ENCODE results near the gene RAET1L. TPM values are rescaled to one million over a fixed set of nuclear protein-coding genes. Genes with fewer than 3 reads are reported as not detected.
A peak's percentile ranks its signal among the peaks of the same experiment; 100 is the strongest.
"Not testable (repeated sequence)": the region's sequence is repeated elsewhere in the genome, so short reads cannot be mapped to it uniquely, and the experiment has no call there.

Gene RAET1L
- total and polyA plus RNA-seq, 2 experiments from 2014 or later: not detected

DNA sequence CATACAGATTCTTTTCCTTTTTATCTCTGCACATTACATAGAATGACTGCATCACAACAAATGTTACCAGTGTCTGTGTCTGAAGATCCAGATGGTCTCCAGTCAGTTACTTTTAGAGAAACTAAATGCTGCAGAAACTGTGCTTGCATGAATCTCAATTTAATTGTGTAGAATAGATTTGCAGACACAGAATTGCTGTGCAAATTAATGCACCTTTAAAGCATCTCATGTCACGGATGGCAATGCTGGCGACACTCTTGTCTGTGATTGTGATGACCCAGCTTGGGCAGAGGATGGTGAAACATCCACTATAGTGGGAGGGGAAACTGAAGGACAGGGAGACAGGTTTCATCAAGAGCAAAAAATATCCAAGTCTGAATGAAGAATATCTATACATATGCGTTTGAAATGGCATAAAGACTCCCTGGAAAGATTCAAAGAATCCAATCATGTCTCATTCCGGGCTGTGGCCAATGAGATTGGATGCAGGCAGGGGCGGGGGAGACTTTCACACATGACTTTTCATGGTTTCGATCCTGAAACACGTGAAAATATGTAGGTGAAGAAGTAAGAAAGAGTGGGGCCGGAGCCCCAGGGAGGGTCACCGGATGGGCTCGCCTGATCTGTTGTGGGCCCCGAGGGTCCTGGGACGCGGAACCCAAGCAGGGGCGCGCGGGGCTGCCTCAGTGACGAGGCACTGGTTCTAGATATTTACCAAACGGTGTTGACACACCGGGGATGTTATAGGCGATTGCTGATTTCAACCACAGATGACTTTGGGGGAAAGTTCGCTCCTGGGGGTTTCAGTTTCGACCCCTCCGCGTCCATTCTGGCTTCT lies 11.3 kb downstream of the RAET1L start:
- not testable (repeated sequence) for H3K27ac ChIP-seq (ENCODE audit: low read depth); H3K9me3 Mint-ChIP-seq; H2AFZ ChIP-seq; H3K27ac Mint-ChIP-seq; H3K79me2 ChIP-seq (replicated peaks; ENCODE audit: insufficient read depth); H3F3A ChIP-seq (replicated peaks; ENCODE audit: low read depth); DNase-seq (ENCODE audit: low spot score); H3K36me3 Mint-ChIP-seq (ENCODE audit: low read depth); H3K4me1 Mint-ChIP-seq; H3K4me2 ChIP-seq; H3K36me3 ChIP-seq (ENCODE audit: insufficient read depth); H3K9me2 ChIP-seq (ENCODE audit: insufficient read depth); H4K20me1 ChIP-seq (replicated peaks; ENCODE audit: insufficient read depth); H3K4me1 ChIP-seq (ENCODE audit: insufficient read depth)
- Histone ChIP-seq H3K4me3 (peak overlapping the region; percentile 42; the same call in 1 of the 2 replicates), H3K27me3 (ENCODE audit: insufficient read depth) (peaks cover 100% of the 10 kb centered on the region)
- TF ChIP-seq EZH2 (IDR thresholded peaks at IDR 0.05; ENCODE audit: low read depth, unreplicated experiment): peak; percentile 58
- Mint-ChIP-seq H3K4me3 (peak overlapping the region; percentile 64), H3K27me3 (ENCODE audit: insufficient read depth, low read depth, poor library complexity) (peaks cover 84% of the 10 kb centered on the region)
- peak; percentile 28 for ATAC-seq

DNA sequence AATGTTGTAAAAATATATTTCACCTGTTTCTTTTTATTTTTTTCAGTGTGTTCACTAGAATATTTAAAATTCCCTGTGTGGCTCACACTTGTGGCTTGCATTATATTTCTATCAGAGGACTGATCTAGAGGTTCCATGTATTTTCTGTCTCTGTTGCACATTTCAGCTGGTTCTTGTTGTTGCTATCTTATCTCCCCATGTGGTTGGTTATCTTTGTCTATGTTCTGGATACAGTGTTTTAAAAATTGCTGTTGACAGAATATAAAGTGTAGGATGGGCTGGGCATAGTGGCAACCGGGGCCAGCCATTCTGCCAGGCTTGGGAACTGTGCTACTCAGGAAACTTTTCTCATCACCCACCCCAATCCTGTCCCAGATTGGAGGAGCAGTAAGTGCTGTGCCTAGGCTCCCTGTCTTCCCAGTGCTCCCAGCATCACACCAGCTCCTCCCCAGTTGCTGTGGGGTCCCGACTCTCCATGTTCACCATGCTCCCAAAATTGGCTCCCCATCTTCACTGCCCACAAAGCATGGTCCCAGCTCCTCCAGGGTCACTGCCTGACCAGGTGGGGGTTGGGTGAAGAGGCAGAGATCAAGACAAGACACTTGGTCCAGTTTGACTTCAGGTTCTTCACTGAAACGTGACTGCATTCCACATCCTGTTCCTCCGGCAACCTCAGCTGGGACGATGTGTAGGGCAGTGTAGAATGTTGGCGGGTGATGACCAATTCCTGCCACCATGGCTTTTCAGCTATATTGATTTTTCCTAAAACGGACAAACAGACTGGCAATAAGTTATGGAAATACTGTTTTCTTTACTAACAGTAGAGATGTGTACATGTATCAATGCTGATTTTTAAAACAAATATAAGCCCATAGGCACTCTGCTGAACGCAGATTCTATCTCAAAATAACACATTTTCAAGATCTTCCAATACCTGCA lies 12.2 kb downstream of the RAET1L start:
- not testable (repeated sequence) for H3K79me2 ChIP-seq (replicated peaks; ENCODE audit: insufficient read depth); H2AFZ ChIP-seq; H3K9me2 ChIP-seq (ENCODE audit: insufficient read depth); H3K4me3 Mint-ChIP-seq; H3K36me3 ChIP-seq (ENCODE audit: insufficient read depth); H3K4me1 Mint-ChIP-seq; H3K27ac Mint-ChIP-seq; H3F3A ChIP-seq (replicated peaks; ENCODE audit: low read depth); H3K36me3 Mint-ChIP-seq (ENCODE audit: low read depth); H3K4me2 ChIP-seq; H3K27ac ChIP-seq (ENCODE audit: low read depth); ATAC-seq; H3K4me1 ChIP-seq (ENCODE audit: insufficient read depth); H3K4me3 ChIP-seq; H4K20me1 ChIP-seq (replicated peaks; ENCODE audit: insufficient read depth); H3K9me3 Mint-ChIP-seq; DNase-seq (ENCODE audit: low spot score)
- peaks cover 100% of the 10 kb centered on the region for H3K27me3 ChIP-seq (ENCODE audit: insufficient read depth)
- TF ChIP-seq EZH2 (IDR thresholded peaks at IDR 0.05; ENCODE audit: low read depth, unreplicated experiment): peak; percentile 53
- H3K27me3 Mint-ChIP-seq (ENCODE audit: insufficient read depth, low read depth, poor library complexity): peaks cover 84% of the 10 kb centered on the region

DNA sequence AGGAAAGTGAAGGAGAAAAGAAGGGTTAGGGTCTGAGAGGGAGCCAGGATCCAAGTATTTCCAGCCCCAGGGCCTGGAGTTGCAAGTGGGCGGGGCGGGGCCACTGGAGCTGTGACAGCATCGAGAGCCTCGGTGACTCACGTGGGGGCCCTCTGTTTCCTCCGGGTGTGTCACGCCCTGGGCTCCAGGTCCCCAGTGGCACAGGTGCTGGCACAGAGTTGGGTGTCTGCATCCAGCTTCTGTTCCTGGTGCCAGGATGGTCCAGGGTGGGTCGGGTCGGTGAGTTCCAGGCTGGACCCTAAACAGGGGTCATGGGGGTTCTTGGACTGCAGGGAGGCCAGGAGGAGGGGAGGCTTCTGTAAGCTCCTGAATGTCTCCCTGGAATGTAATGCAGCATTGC lies 16.7 kb downstream of the RAET1L start:
- Histone ChIP-seq H3K4me2 (no peak overlapping the region), H3K9me2 (ENCODE audit: insufficient read depth) (no peaks in the 10 kb centered on the region), H3K4me1 (ENCODE audit: insufficient read depth) (no peaks in the 10 kb centered on the region), H3F3A (replicated peaks; ENCODE audit: low read depth) (no peaks in the 10 kb centered on the region), H4K20me1 (replicated peaks; ENCODE audit: insufficient read depth) (no peaks in the 10 kb centered on the region; the same call in 1 of the 2 replicates), H3K27ac (ENCODE audit: low read depth) (no peak overlapping the region), H3K36me3 (ENCODE audit: insufficient read depth) (no peaks in the 10 kb centered on the region), H3K79me2 (replicated peaks; ENCODE audit: insufficient read depth) (no peaks in the 10 kb centered on the region), H2AFZ (no peak overlapping the region), H3K27me3 (ENCODE audit: insufficient read depth) (peaks cover 89% of the 10 kb centered on the region), H3K4me3 (no peak overlapping the region)
- no peaks in the 10 kb centered on the region for H3K36me3 Mint-ChIP-seq (ENCODE audit: low read depth)
- H3K4me1 Mint-ChIP-seq: peaks cover 7% of the 10 kb centered on the region
- no peaks in the 10 kb centered on the region; the same call in 2 of the 3 replicates for H3K9me3 Mint-ChIP-seq
- no peak for DNase-seq (ENCODE audit: low spot score)
- H3K27me3 Mint-ChIP-seq (ENCODE audit: insufficient read depth, low read depth, poor library complexity): peaks cover 82% of the 10 kb centered on the region
- H3K27ac Mint-ChIP-seq: no peak overlapping the region
- H3K4me3 Mint-ChIP-seq: no peak overlapping the region
- ATAC-seq: no peak
- TF ChIP-seq POLR2AphosphoS5 (IDR thresholded peaks at IDR 0.05; ENCODE audit: low read depth) (no peak), ZNF114 (CRISPR knock-in tag; IDR thresholded peaks at IDR 0.05) (no peak), STAT1 (IDR thresholded peaks at IDR 0.05; ENCODE audit: unreplicated experiment) (no peak), CREB1 (CRISPR knock-in tag; IDR thresholded peaks at IDR 0.05; ENCODE audit: low read depth) (no peak), EZH2 (IDR thresholded peaks at IDR 0.05; ENCODE audit: low read depth, unreplicated experiment) (no peak), EZH2phosphoT487 (IDR thresholded peaks at IDR 0.05; ENCODE audit: unreplicated experiment) (no peak), JUNB (IDR thresholded peaks at IDR 0.05; ENCODE audit: unreplicated experiment) (no peak)
- TF ChIP-seq, protein P1, sequence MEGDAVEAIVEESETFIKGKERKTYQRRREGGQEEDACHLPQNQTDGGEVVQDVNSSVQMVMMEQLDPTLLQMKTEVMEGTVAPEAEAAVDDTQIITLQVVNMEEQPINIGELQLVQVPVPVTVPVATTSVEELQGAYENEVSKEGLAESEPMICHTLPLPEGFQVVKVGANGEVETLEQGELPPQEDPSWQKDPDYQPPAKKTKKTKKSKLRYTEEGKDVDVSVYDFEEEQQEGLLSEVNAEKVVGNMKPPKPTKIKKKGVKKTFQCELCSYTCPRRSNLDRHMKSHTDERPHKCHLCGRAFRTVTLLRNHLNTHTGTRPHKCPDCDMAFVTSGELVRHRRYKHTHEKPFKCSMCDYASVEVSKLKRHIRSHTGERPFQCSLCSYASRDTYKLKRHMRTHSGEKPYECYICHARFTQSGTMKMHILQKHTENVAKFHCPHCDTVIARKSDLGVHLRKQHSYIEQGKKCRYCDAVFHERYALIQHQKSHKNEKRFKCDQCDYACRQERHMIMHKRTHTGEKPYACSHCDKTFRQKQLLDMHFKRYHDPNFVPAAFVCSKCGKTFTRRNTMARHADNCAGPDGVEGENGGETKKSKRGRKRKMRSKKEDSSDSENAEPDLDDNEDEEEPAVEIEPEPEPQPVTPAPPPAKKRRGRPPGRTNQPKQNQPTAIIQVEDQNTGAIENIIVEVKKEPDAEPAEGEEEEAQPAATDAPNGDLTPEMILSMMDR (conservative IDR thresholded peaks at IDR 0.05; ENCODE audit: low read depth in 2 of 2): no peak
- TF ChIP-seq, protein P2, sequence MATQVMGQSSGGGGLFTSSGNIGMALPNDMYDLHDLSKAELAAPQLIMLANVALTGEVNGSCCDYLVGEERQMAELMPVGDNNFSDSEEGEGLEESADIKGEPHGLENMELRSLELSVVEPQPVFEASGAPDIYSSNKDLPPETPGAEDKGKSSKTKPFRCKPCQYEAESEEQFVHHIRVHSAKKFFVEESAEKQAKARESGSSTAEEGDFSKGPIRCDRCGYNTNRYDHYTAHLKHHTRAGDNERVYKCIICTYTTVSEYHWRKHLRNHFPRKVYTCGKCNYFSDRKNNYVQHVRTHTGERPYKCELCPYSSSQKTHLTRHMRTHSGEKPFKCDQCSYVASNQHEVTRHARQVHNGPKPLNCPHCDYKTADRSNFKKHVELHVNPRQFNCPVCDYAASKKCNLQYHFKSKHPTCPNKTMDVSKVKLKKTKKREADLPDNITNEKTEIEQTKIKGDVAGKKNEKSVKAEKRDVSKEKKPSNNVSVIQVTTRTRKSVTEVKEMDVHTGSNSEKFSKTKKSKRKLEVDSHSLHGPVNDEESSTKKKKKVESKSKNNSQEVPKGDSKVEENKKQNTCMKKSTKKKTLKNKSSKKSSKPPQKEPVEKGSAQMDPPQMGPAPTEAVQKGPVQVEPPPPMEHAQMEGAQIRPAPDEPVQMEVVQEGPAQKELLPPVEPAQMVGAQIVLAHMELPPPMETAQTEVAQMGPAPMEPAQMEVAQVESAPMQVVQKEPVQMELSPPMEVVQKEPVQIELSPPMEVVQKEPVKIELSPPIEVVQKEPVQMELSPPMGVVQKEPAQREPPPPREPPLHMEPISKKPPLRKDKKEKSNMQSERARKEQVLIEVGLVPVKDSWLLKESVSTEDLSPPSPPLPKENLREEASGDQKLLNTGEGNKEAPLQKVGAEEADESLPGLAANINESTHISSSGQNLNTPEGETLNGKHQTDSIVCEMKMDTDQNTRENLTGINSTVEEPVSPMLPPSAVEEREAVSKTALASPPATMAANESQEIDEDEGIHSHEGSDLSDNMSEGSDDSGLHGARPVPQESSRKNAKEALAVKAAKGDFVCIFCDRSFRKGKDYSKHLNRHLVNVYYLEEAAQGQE (IDR thresholded peaks at IDR 0.05; ENCODE audit: unreplicated experiment): no peak

Measured in GM23338 (cell line).